HTERT RPE-1 (cell line): ENCODE results near the gene SLC25A26.

Experiments
- in situ Hi-C: fragments of 300-500 bp; cut with MboI; formaldehyde crosslinking; loops from 4 replicates; pipeline ENCODE4 v1.14.3; 2020; ENCODE audit warnings: low sequenced_read_pairs

Gene SLC25A26

GRCh38 chr3:66426135-66426534, 205.3 kb downstream of the SLC25A26 start:
- in situ Hi-C loops = no loop called here

GRCh38 chr3:66427352-66427751, 206.6 kb downstream of the SLC25A26 start:
- in situ Hi-C loops = no loop called here

GRCh38 chr3:66427951-66428474, 207.2 kb downstream of the SLC25A26 start:
- in situ Hi-C loops = no loop called here
